Activated CD4-positive, alpha-beta memory T cell treated with anti-CD3 and anti-CD28 coated beads for 36 hours (primary cell): ENCODE data around the gene ADCK1. TPM values are rescaled to one million over a fixed set of nuclear protein-coding genes. Genes with fewer than 3 reads are reported as not detected.

Experiments
- CTCF ChIA-PET: fragments of 350-600 bp; sonication (Branson Sonifier 250); formaldehyde crosslinking; loops from one replicate; lab custom pipeline; 2021; ENCODE audit warnings: antibody characterized with exemption, inconsistent platforms; lab: Charles Lee
- POLR2A ChIA-PET: fragments of 350-600 bp; sonication (Branson Sonifier 250); formaldehyde crosslinking; loops from one replicate; lab custom pipeline; 2021; ENCODE audit warnings: antibody characterized with exemption; lab: Charles Lee
- DNase-seq: peaks from one replicate; pipeline ENCODE4 v3.0.0-alpha.2; 2020
- H3K27ac Mint-ChIP-seq: one replicate; pipeline ENCODE4 v1.8.0; 2021; ENCODE audit warnings: mixed read lengths
- H3K27me3 Mint-ChIP-seq: one replicate; pipeline ENCODE4 v1.8.0; 2021; ENCODE audit warnings: mixed read lengths
- H3K36me3 Mint-ChIP-seq: one replicate; pipeline ENCODE4 v1.8.0; 2021; ENCODE audit warnings: mixed read lengths
- H3K4me1 Mint-ChIP-seq: one replicate; pipeline ENCODE4 v1.8.0; 2021; ENCODE audit warnings: low read depth, mixed read lengths
- H3K4me3 Mint-ChIP-seq: one replicate; pipeline ENCODE4 v1.8.0; 2021; ENCODE audit warnings: mild to moderate bottlenecking, mixed read lengths
- H3K9me3 Mint-ChIP-seq: one replicate; pipeline ENCODE4 v1.8.0; 2021; ENCODE audit warnings: mixed read lengths
- intact Hi-C: fragments of 100-400 bp; cut with micrococcal nuclease; formaldehyde crosslinking; loops from one replicate; pipeline ENCODE4 v1.15.1; 2023
- total RNA-seq, 2 experiments: library from RNA; stranded (reverse); gene quantifications; one replicate each; pipeline ENCODE4 v1.2.3, GENCODE V29; 2021

Gene ADCK1
- total RNA-seq, 2 experiments from 2014 or later, result 3.2 to 3.7 TPM

DNA sequence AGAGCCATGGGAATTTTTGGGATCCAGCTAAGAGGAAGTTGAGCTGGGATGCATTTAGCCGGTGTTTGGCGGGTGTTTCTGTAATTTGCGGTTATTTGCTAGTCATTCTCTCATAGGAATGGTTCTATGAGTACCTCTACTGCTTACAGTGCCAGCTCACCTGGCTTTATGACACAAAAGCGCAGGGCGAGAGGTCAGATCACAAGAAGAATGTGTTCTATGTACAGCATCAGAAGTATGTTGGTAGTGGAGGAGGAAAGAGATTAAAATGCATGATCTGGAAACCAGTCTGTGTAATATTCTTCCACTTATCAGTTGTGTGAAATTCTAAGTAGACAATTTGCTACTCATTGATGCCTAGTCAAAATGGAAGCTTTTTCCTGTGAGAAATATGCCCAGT, 173.3 kb downstream of the ADCK1 start:
- Mint-ChIP-seq H3K36me3 (no peaks in the 10 kb centered on the region), H3K9me3 (no peaks in the 10 kb centered on the region), H3K4me3 (no peak overlapping the region), H3K27ac (no peak overlapping the region), H3K27me3 (peaks cover 6% of the 10 kb centered on the region), H3K4me1 (no peaks in the 10 kb centered on the region)
- intact Hi-C loops, result no loop called here
- CTCF ChIA-PET, result interaction anchor here (1.0 to 1.6 kb wide), 3 partner anchors 10 to 624 kb away, joined by 3 read pairs; no protein-coding TSS in a partner anchor
- no peak for DNase-seq
- POLR2A ChIA-PET, result no interaction called here

DNA sequence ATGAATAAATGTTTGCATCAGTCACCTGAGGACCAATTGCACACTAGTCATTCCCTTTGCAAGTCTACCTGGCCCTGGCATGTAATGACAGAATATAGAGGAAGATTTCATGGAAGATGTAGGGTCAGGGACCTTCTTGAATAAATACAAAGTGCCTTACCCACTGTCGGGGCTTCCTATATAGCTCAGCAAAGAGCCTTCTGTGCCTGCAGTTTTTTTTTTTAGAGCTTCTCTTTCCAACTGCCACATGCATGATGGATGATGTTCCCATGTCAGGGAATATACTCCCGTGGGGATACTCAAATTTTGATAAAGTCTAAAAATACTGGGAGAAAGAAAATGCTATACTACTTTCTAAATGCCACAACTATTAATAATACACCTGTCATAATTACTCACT, 176.7 kb downstream of the ADCK1 start:
- H3K4me3 Mint-ChIP-seq, result no peak overlapping the region
- CTCF ChIA-PET, result no interaction called here
- H3K4me1 Mint-ChIP-seq, result peaks cover 5% of the 10 kb centered on the region
- H3K27ac Mint-ChIP-seq, result no peak overlapping the region
- DNase-seq, result no peak
- POLR2A ChIA-PET, result no interaction called here
- no peaks in the 10 kb centered on the region for H3K36me3 Mint-ChIP-seq
- H3K9me3 Mint-ChIP-seq, result no peaks in the 10 kb centered on the region
- intact Hi-C loops, result no loop called here
- H3K27me3 Mint-ChIP-seq, result peaks cover 24% of the 10 kb centered on the region

DNA sequence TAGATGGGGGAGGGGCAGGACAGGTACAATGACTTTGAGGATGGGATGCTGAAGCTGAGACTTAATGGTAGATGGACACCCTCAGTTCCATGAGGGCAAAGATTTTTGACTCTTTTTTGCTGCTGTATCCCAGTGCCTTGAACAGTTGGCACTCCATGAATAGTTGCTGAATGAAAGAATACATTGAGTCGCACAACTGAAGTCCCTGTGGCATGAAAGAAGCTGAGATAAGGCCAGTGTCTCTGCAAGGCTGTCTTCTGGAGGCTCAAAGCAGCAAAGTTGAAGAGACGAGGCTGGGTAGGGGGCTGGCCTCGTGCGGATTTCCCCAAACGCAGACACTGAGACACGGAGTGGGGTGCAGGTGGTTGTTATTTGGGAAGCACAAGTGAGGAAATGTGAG, 179.3 kb downstream of the ADCK1 start:
- DNase-seq, result no peak
- no peaks in the 10 kb centered on the region for H3K9me3 Mint-ChIP-seq
- H3K27me3 Mint-ChIP-seq, result peaks cover 25% of the 10 kb centered on the region
- H3K36me3 Mint-ChIP-seq, result no peaks in the 10 kb centered on the region
- ChIA-PET POLR2A (no interaction called here), CTCF (no interaction called here)
- intact Hi-C loops, result no loop called here
- H3K4me3 Mint-ChIP-seq, result no peak overlapping the region
- H3K4me1 Mint-ChIP-seq, result peaks cover 5% of the 10 kb centered on the region
- no peak overlapping the region for H3K27ac Mint-ChIP-seq

DNA sequence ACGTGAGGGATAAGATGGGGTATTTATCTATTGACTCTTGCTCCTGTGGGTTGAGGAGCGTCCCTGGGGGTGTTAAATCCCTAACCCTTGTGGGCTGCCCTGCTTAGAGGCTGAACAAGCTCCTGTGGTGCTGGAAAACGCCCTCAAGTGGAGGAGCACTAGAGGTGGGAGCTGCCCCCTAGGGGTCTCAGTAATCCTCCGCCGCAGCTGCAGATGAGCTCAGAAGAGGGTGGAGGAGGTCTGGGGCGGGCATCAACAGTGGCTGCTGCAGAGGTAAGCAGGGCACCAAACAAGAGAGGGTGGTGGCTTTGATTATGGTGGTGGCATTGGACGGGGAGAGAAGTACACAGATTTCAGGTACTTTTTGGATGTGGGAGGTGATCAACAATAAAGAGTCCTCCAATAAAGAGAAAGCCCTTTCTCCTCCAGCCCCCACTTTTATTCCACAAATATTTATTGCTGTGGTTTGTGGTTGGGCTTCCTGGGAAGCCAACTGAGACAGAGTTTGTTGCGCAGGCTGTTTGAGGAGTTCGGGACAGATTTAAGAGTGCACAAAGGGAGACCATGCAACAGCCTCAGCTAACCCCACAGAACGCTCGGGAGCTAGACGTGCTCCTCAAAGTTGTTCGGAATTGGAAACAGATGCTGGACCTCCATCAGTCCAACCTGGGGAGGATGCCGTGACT, 179.9 kb downstream of the ADCK1 start:
- H3K27ac Mint-ChIP-seq, result no peak overlapping the region
- peaks cover 27% of the 10 kb centered on the region for H3K27me3 Mint-ChIP-seq
- CTCF ChIA-PET, result no interaction called here
- H3K4me1 Mint-ChIP-seq, result peaks cover 5% of the 10 kb centered on the region
- no peaks in the 10 kb centered on the region for H3K9me3 Mint-ChIP-seq
- POLR2A ChIA-PET, result no interaction called here
- no peak for DNase-seq
- H3K36me3 Mint-ChIP-seq, result no peaks in the 10 kb centered on the region
- intact Hi-C loops, result no loop called here
- H3K4me3 Mint-ChIP-seq, result no peak overlapping the region

DNA sequence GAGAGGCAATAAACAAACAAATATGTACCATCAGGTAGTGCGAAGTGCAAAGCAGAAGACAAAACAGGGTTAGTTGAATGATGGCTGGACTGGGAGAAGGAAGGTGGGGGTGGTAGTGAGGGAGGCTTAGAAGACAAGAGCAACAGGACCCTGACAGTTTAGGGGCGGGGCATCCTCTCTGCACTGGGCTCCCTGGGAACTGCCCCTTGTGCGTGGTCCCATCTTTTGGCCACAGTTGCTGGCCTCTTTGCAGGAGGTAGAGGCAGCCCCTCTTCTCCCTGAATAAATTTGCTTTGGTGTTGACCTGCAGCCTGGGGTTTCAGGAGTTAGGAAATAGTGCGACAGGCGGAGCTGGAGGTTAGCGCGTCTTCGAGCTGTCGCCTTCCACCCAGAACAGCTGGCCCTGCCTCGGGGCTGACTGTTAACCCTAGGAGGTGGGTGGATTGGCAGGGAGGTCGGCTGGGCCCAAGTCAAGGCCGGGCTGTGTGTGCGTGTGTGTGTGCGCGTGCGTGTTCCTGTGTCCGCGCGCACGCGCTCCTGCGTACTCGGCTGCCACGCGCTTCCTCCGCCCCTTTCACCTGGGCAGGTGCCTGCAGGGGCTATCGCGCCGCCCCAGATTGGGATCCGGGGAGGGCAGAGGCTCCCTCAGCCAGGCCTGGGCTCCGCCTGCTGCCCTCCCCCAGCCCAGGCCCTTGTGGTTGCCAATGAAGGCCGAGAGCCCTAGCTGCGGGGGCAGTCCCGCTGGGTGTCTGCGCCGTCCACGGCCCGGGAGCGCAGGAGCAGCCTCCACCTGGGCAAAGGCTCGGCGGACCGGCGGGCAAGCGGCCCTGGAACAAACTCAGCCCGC, 180.8 kb downstream of the ADCK1 start:
- H3K9me3 Mint-ChIP-seq, result no peaks in the 10 kb centered on the region
- POLR2A ChIA-PET, result no interaction called here

More for the DNA sequence above, 180.8 kb downstream of the ADCK1 start:
- H3K27ac Mint-ChIP-seq, result no peak overlapping the region
- no peaks in the 10 kb centered on the region for H3K36me3 Mint-ChIP-seq
- peaks cover 5% of the 10 kb centered on the region for H3K4me1 Mint-ChIP-seq
- DNase-seq, result no peak
- peaks cover 27% of the 10 kb centered on the region for H3K27me3 Mint-ChIP-seq
- intact Hi-C loops, result no loop called here
- peak overlapping the region; percentile 11 for H3K4me3 Mint-ChIP-seq
- CTCF ChIA-PET, result no interaction called here

Other genes starting within 250 kb of the ADCK1 start
- 10 to 100 TPM; 23.6 to 23.9 TPM for gene SPTLC2, start 183.5 kb upstream of the ADCK1 start, total RNA-seq
- gene ALKBH1, start 92.1 kb upstream of the ADCK1 start, total RNA-seq, result 10 to 100 TPM; 13.2 to 16.1 TPM
- 100 to 1,000 TPM; 138 to 146 TPM for gene SLIRP, start 92.0 kb upstream of the ADCK1 start, total RNA-seq
- 100 to 1,000 TPM; 115 to 120 TPM for gene SNW1, start 39.0 kb upstream of the ADCK1 start, total RNA-seq